T-helper 1 cell treated with Interleukin-12 subunit alpha and Interleukin-12 subunit beta and Interleukin-4 antibody, amounts not matched to agents 30 ng/mL and 1 ng/mL, for 36 hours (primary cell): Measurements from ENCODE around the gene MED27. TPM values are rescaled to one million over a fixed set of nuclear protein-coding genes. Genes with fewer than 3 reads are reported as not detected.

Experiments used
- intact Hi-C: fragments of 100-400 bp; cut with micrococcal nuclease; formaldehyde crosslinking; loops from one replicate; pipeline ENCODE4 v1.15.1; 2024
- total RNA-seq: library from RNA; stranded (reverse); gene quantifications from 2 replicates; pipeline ENCODE4 v1.2.3, GENCODE V29; 2022

The MED27 gene
- total RNA-seq, 1 donor from 2014 or later, result 29.5 TPM

- intact Hi-C loops, result no loop called here
These were observed 192.0 kb downstream of the MED27 start for GRCh38 chr9:131887680-131888079.

GRCh38 chr9:131886826-131887225 is 192.8 kb downstream of the MED27 start:
- intact Hi-C loops, result no loop called here

GRCh38 chr9:131885144-131885609 is 194.5 kb downstream of the MED27 start:
- intact Hi-C loops, result no loop called here

GRCh38 chr9:131884222-131884621 is 195.4 kb downstream of the MED27 start:
- intact Hi-C loops, result no loop called here

GRCh38 chr9:131880833-131881583 is 198.7 kb downstream of the MED27 start:
- intact Hi-C loops, result no loop called here

GRCh38 chr9:131879911-131880290 is 199.8 kb downstream of the MED27 start:
- intact Hi-C loops, result no loop called here

- intact Hi-C loops, result no loop called here
These were observed 200.3 kb downstream of the MED27 start for GRCh38 chr9:131879181-131879910.

- intact Hi-C loops, result loop anchor here (2.0 kb wide), 1 partner anchor 38 kb away; no protein-coding TSS in a partner anchor
These were observed 203.2 kb downstream of the MED27 start for GRCh38 chr9:131876486-131876885.

GRCh38 chr9:131875828-131876485 is 203.7 kb downstream of the MED27 start:
- intact Hi-C loops, result loop anchor here (2.0 kb wide), 1 partner anchor 37 kb away; no protein-coding TSS in a partner anchor

- intact Hi-C loops, result no loop called here
These were observed 204.6 kb downstream of the MED27 start for GRCh38 chr9:131874916-131875670.

GRCh38 chr9:131874447-131874846 is 205.2 kb downstream of the MED27 start:
- intact Hi-C loops, result no loop called here

GRCh38 chr9:131873891-131874440 is 205.7 kb downstream of the MED27 start:
- intact Hi-C loops, result no loop called here

GRCh38 chr9:131873335-131873734 is 206.3 kb downstream of the MED27 start:
- intact Hi-C loops, result no loop called here

GRCh38 chr9:131872702-131873101 is 207.0 kb downstream of the MED27 start:
- intact Hi-C loops, result no loop called here

- intact Hi-C loops, result no loop called here
These were observed 207.7 kb downstream of the MED27 start for GRCh38 chr9:131872006-131872405.

GRCh38 chr9:131870156-131870555 is 209.5 kb downstream of the MED27 start:
- intact Hi-C loops, result no loop called here

GRCh38 chr9:131869348-131869747 is 210.3 kb downstream of the MED27 start:
- intact Hi-C loops, result no loop called here

- intact Hi-C loops, result no loop called here
These were observed 210.9 kb downstream of the MED27 start for GRCh38 chr9:131868766-131869165.

GRCh38 chr9:131867611-131868192 is 212.0 kb downstream of the MED27 start:
- intact Hi-C loops, result no loop called here

GRCh38 chr9:131865446-131866195 is 214.0 kb downstream of the MED27 start:
- intact Hi-C loops, result no loop called here
